NCI-H128 (cell line): ENCODE data around the gene HOOK2.
A peak's percentile ranks its signal among the peaks of the same experiment; 100 is the strongest.
"Not testable (repeated sequence)": the region's sequence is repeated elsewhere in the genome, so short reads cannot be mapped to it uniquely, and the experiment has no call there.

Experiments used
- DNase-seq: peaks from one replicate; lab custom pipeline; 2025; ENCODE audit not compliant: unreplicated experiment; lab: John Stamatoyannopoulos, UW

HOOK2 gene

DNA sequence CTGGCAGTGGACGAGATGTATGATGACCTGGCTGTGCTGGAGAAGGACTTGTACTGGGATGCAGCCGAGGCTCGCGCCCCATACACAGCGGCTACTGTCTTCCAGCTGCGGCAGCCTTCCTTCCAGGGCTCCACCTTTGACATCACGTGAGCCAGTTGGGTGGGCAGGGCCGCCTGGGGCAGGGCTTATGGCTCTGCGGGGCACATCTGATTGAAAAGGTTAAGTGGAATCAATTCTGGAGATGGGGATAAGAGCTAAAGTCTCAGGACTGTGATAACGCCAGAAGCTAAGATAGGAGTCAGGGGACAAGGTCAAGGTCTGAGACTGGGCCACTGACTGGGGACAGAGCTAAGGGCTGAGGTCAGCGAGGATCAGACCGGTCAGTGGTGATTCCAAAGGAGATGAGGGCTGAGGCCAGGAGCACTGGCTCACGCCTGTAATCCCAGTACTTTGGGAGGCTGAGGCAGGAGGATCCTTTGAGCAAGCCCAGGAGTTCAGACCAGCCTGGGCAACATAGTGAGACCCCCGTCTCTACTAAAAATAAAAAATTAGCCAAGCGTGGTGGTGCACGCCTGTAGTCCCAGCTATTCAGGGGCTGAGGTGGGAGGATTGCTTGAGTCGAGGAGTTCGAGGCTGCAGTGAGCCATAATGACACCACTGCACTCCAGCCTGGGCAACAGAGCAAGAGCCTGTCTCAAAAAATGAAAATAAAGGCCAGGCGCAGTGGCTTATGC, 19.0 kb downstream of the HOOK2 start:
- DNase-seq: no peak

- DNase-seq: no peak
Measured at GRCh38 chr19:12754465-12755196, 20.7 kb downstream of the HOOK2 start.

DNA sequence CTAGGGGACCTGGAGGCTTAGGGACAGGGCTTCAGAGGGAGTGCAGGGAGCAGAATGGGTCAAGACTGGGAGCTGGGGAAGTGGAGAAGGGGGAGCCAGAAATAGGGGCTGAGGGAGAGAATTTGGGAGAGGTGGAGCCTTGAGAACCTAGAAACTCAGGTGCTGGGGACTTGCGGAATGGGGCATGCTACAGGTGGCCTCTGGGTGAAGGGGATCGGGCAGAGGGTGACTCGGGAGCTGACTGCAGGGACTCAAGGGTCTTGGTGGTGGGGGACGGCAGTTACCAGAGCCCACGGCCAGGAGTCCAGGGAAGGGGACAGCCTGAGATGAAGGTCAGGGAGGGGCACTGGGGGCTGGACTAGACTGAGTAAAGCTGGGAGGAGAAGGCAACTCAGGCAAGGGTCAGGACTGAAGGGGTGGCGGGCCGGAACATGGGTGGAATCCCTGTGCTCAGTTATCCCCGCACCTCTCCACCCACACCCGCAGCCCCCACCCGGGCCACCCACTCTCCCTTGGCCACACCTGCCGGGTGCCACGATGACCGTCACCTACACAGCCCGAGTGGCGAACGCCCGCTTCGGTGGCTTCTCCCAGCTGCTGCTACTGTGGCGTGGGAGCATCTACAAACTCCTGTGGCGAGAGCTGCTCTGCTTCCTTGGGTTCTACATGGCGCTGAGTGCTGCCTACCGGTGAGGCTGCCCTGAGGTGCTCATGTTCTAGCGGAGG, 23.1 kb downstream of the HOOK2 start:
- DNase-seq: no peak

GRCh38 chr19:12751635-12752034, 23.7 kb downstream of the HOOK2 start, which contains the start of gene BEST2:
BEST2 (plus strand) TSS chr19:12751791; CDS start chr19:12752593, 802 bp downstream.
- DNase-seq: no peak

DNA sequence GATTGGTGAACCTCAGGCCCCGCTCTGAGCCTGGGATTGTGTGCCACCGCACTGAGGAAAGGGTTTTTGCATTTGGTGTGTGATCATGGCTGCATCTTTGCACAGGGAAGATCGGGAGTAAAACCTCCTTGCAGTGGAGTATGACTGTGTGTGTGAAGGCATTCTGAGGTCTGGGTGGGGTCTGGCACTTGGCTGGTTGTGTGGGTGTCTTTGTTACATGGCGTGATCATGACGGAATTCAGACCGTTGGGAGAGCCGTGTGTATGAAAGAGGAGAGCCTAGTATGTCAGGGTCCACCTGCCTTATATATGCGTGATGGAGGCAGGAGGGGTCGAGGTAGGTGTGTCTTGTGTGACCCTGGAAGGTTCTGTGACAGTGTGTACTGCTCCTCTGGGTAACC, 24.5 kb downstream of the HOOK2 start:
- no peak for DNase-seq

- no peak for DNase-seq
Measured at GRCh38 chr19:12749938-12750521, 25.3 kb downstream of the HOOK2 start.

DNA sequence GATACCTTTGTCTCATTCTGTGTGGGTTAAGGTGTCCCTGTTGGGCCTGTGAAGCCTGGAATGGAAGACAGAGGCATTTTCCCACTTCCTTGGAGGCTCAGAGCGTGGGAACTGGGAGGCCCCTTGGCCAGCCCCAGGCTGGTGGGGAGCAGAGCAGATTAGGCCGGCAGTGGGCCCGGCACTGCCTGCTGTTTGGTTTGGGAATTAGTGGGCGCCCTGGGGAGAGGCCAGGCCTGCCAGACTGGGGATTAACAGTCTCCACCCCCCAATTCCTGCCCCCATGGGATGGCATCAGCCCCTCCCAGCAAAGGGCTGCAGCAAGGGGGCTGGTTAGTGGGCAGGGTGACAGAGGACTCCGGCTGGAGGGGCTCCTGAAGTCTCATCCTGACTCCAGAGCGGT, 26.9 kb downstream of the HOOK2 start:
- no peak for DNase-seq

GRCh38 chr19:12745166-12745897, 30.0 kb downstream of the HOOK2 start:
- DNase-seq: no peak

DNA sequence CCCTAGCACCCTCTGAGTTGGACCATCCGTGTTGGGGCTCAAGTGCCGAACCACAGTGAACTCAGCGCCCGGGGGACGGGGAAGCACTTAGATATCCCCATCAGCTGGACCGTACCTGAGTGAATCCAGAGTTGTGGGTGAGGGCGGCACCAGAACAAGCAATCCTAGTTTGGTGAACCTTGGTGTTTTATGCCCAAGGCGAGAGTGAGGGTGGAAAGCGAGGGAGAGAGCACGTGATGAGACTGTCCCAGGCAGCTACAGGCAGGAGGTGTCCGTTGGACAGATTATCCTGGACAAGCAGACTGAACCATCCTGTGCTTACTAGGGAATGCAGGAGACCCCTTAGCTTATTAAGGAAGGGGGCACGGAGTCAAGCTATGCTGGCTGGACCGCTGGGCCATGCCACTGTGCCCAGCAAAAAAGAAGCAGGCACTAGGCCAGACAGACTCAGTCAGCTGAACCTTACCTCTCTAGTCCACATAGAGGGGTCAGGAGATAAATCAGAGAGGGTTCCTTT, 37.5 kb downstream of the HOOK2 start:
- no peak for DNase-seq

DNA sequence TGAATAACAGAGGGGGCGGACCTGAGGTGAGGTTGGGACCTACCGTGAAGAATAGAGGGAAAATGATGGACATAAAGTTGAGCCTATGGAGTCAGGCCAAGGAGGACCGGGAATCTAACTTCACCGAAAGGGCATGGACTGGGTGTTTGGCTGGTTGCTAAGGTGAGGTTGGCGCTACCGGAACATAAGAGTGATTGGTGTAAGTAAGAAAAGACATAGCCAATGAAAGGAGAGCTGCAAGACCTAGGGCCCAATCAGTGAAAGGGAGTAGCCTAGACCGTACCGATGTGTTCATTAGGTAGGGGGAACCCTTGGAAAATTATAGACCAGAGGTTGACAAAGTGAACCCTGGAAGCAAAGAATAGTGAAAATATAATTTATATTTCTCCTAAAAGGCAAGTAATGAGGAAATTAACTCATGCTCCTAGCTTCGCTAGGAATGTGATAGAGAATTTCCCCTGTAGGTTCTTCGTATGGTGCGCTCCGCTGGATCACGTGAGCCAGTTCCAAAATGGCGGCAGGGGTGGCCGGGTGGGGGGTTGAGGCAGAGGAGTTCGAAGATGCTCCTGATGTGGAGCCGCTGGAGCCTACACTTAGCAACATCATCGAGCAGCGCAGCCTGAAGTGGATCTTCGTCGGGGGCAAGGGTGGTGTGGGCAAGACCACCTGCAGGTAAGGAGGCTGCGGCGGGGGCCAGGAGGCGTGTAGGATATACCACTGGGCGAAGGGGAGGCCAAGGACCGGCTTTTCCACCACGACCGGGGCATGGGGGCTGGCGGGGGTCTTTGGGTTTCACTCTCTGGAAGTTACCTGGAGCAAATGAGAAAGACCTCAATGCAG, 38.1 kb downstream of the HOOK2 start, which contains the start of gene GET3:
TSS of gene GET3 (plus strand) at position 503 of the 840 bp plus-strand sequence. CDS start at position 512, 9 bp downstream.
- DNase-seq: peak; percentile 93

DNA sequence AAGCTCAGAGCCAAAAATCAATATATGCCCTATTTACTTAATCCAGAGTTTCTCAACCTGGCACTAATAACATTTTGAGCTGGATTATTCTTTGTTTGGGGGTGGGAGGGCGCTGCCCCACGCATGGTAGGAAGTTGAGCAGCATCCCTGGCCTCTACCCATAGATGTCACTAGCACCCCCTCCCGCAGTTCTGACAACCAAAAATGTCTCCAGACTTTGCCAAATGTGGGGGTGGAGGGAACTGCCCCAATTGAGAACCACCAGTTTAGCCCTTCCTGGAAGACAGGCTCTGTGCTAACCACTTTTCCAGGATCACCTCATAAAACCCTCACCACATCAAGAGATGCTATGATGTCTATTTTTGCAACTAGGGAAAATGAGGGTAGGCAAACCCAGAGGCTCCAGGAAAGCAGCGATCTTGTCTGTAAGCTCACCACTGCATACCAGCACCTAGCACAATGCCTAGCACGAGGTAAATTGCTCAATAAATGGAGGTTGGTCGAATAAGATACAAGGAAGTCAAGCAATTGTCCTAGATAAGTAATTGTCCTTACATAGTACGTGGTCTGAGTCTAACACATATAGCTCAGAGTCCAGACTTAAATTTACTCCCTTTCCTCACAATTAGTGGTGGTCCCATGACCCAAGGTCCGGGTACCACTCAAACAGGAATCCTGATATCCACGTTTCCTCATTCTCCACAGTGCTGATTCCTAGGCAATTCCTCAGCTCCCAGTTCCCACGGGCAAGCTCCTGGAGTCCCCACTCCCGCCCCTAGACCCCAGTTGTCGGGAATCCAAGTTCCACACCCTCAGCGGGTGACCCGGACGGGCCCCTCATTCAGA, 41.8 kb downstream of the HOOK2 start:
- no peak for DNase-seq

- DNase-seq: no peak
Measured at GRCh38 chr19:12731337-12731736, 44.0 kb downstream of the HOOK2 start.

- DNase-seq: no peak
Measured at GRCh38 chr19:12730064-12730463, 45.3 kb downstream of the HOOK2 start.

DNA sequence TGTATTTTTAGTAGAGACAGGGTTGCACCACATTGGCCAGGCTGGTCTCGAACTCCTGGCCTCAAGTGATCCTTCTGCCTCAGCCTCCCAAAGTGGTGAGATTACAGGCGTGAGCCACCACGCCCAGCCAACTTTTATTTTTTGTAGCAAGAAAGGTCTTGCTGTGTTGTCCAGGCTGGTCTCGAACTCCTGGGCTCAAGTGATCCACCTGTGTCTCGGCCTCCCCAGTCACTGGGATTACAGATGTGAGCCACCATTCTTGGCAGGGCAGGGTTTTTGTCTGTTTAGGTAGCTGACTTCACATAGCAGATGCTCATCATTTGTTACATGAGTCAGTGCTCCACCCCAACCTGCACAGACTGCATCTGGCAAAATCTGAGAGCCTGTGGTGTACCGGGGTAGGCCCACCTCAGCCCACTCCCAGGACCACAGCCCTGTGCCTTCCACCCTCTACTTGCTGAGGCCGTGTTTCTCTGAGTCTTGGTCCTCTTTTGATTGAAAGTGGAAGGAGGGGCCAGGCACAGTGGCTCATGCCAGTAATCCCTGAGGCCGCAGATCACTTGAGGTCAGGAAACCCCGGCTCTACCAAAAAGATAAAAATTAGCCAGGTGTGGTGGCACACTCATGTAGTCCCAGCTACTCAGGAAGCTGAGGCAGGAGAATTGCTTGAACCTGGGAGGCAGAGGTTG, 47.5 kb downstream of the HOOK2 start:
- DNase-seq: no peak

- no peak for DNase-seq
Measured at GRCh38 chr19:12726988-12727316, 48.4 kb downstream of the HOOK2 start.

GRCh38 chr19:12725612-12726011, 49.7 kb downstream of the HOOK2 start:
- DNase-seq: not testable (repeated sequence)

GRCh38 chr19:12723641-12724426, 51.5 kb downstream of the HOOK2 start, which contains the start of gene TNPO2:
TNPO2 (minus strand) TSS chr19:12723932; CDS start chr19:12720977, 2,955 bp downstream.
- peak; percentile 24 for DNase-seq

DNA sequence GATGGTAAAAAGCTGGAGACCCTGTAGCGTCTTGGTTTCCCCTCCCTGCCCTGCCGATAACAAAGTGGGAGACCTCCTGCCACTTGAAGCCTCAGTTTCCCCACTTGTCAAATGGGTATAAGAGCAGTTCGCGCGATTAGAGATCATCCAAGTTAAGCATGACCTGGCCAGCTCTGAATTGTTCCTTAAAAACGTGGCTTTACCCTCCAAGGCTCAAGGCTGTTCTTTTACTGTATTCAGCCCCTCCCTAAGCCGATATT, 52.0 kb downstream of the HOOK2 start:
- no peak for DNase-seq
